T-helper 2 cell (primary cell): ENCODE data around the gene PMS1.
"Not testable (repeated sequence)": the region's sequence is repeated elsewhere in the genome, so short reads cannot be mapped to it uniquely, and the experiment has no call there.

Experiments used
- DNase-seq, 5 experiments: peaks; one replicate each; pipeline versions ENCODE4 v3.0.0 to v3.0.0-alpha.2; 2012 to 2022

The PMS1 gene

DNA sequence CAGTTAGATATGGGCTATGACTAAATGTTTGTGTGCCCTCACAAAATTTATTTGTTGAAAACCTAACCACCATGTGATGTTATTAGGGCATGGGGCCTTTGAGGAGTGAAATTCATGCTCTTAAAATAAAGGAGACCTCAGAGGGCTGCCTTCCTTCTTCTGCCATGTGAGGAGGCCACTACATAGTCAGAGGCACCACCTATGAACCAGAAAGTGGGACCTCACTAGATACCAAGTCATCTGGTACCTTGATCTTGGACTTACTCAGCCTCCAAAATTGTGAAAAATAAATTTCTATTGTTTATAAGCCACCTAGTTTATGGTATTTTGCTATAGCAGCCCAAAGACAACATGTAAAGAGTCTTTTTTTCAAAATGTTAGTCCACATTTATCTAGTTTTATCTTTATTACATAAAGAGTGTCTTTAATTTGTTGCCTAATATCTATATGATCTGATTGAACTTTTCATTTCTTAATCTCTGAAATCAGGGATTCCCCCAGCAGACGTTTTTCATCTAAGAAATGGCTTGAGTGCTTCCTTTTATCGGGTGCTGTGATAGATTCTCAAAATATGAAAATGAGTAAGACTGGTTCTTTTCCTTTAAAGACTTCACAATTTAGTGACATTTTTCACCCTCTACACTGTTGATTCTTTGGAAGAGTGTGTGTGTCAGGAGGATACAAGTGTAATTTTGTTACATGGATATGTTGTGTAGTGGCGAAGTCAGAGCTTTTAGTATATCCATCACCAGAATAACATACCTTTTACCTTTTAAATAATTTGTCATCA lies 34.2 kb downstream of the PMS1 start:
- DNase-seq: peak in 1 of 5 experiments; percentile 11

GRCh38 chr2:189819297-189819704 lies 35.1 kb downstream of the PMS1 start:
- DNase-seq: no peak

DNA sequence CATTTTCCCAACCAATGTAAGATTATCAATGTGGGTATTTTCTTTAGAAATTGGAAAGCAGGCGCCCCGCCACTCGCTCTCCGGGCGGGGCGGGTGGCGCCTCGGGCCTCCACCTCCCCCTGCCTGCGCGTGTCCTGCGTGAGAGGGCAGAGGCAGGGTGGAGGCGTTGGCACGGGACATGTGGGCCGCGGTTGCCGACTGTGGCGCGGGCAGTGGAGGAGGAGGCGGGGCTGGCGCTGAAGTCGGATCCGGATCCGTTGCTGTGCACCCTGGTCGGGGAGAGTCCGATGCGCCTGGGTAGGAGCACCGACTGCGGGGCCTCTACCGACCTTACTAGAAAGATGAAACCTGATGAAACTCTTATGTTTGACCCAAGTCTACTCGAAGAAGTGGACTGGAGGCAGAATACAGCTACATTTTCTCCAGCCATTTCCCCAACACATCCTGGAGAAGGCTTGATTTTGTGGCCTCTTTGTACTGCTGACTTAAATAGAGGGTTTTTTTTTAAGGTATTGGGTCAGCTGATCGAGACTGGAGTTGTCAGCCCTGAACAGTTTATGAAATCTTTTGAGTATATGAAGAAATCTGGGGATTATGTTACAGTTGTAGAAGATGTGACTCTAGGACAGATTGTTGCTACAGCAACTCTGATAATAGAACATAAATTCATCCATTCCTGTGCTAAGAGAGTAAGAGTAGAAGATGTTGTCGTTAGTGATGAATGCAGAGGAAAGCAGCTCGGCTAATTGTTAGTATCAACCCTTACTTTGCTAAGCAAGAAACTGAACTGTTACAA lies 37.9 kb downstream of the PMS1 start:
- no peak for DNase-seq

GRCh38 chr2:189824694-189825396 lies 40.6 kb downstream of the PMS1 start:
- no peak for DNase-seq

DNA sequence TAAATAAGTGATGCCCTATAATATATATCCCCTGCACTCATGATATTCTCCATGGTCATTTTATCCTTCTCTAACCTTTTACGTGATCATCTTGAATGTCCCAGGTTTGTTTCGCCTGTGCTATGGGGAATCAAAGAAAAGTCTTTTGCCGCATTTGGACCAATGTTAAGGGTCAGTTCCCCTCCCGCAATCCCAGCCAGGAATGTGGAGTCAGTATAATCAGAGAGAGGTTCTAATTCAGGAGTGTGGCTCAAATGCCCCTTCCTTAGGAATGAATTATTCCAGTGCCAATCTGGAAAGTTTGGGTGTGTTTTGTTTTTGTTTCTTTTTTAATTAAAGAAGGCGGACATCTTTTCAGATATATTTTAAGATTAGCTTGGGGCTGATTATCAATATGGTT lies 41.8 kb downstream of the PMS1 start:
- DNase-seq: no peak

DNA sequence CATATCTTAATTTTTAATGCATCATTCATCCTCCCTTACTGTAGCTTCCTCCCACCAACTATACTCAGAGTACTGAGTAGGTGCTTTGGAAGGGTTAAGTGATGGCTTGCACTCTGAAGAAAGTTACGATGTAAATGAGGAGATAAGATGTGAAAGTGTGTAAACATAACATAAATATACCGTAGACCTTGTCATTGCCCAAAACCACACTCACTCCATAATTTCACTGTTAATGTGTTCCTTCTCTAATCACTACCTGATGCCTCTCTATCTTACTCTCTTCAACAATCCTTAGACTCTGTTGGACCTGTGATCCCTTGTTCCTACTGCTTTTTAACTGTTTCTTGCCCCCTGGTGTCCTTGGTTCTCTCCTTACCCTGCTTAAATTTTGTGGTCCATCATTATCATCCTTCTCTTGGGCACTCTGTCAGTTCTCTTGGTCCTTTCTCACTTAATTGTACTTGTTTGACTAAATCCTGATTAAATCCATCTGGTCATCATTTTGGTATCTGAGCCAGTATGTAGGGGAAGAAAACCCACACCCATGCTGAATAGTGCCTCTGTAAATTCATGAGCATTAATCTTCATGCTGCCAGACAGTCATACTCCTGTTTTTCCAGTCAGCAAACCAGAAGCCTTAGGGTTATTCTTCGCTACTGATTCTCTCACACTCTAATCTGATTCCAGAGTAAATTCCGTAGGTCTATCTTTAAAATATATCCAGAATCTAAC lies 45.0 kb downstream of the PMS1 start:
- DNase-seq: no peak

- DNase-seq: no peak
Measured at GRCh38 chr2:189830510-189830909, 46.3 kb downstream of the PMS1 start.

- DNase-seq: no peak
Measured at GRCh38 chr2:189834059-189834458, 49.8 kb downstream of the PMS1 start.

- not testable (repeated sequence) for DNase-seq
Measured at GRCh38 chr2:189834642-189835041, 50.4 kb downstream of the PMS1 start.

GRCh38 chr2:189835855-189836558 lies 51.8 kb downstream of the PMS1 start:
- DNase-seq: no peak

GRCh38 chr2:189836644-189837043 lies 52.4 kb downstream of the PMS1 start:
- DNase-seq: no peak

DNA sequence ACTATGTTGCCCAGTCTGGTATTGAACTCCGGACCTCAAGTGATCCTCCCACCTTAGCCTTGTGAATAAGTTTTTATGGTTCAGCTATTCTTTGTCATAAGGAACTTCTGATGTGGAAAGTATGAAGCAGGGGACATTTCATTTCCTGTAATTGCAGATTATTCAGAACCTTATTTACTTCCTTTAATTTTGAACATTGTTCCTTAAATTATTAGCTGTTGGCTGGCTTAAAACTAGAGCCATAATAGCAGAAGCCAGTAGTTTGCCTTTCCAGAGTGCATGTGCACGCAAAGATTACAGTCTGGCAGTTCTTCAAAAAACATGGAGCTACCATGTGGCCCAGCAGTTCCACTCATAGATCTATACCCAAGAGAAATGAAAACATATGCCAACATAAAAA lies 53.1 kb downstream of the PMS1 start:
- DNase-seq: no peak

DNA sequence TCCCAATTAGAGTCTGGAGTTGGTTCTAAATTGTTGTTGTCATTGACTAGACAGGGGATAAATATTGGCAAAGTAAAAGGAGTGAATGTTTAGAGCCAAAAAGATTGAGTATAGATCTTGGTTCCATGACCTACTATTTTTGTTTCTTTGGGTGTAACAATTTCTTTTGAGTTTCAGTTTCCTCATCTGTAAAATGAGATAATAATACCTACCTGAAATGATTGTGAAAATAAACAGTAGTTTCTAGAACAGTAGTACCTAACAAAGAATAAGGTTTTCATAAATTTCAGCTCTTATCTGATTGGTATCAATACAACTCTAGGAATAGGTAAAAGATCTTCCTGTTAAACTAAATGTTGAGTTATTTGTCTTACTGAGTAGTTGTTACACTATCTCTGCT lies 56.8 kb downstream of the PMS1 start:
- DNase-seq: no peak

GRCh38 chr2:189848276-189848675 lies 64.0 kb downstream of the PMS1 start:
- no peak for DNase-seq

DNA sequence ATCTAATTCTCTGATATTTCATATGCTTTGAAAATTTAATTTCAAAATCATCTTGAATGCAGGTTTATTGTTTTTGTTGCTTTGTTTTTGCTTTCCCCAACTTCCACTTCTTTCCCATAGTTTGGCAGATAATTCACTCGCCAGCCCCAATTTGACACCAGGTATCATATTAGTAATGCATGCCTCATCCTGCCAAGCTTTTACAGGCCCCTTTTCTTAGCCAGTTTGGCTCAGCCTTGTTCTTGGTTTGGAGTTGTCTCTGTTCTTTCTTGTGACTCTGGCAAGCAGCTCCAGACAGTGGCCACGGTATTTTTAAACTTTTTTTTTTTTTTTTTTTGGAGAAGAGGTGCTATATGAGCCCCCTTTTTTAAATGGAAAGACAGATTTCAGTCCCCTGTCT lies 65.3 kb downstream of the PMS1 start:
- no peak for DNase-seq

DNA sequence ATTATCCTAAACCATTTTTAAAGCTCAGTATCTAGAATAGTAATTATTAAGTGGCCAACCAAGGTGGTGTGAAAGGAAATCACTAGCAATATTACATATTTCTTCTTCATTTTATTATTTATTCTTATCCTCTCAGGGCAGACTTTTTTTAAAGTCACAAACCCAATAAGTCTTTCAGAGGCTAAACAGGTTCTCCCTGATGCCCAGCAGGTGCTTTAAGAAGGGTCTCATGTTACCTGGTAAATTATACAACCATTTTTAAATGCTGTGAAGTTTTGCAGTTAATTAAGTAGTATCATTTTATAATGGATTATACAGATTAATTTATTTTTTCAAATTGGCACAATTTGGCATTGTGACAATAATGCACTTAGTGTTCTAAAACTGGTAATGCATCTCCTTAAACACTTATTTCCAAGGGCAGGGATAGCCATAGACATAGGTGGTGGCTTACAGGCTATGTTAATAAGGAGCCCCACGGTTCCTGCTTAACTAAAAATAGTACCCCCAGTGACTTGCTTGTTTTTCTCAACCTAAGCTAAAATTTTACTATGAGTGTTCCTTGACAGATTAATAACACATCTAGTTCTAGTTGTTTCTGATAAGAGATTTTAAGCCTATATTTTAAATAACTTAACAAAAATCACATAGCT lies 67.0 kb downstream of the PMS1 start:
- DNase-seq: no peak

- no peak for DNase-seq
Measured at GRCh38 chr2:189854187-189854586, 69.9 kb downstream of the PMS1 start.

DNA sequence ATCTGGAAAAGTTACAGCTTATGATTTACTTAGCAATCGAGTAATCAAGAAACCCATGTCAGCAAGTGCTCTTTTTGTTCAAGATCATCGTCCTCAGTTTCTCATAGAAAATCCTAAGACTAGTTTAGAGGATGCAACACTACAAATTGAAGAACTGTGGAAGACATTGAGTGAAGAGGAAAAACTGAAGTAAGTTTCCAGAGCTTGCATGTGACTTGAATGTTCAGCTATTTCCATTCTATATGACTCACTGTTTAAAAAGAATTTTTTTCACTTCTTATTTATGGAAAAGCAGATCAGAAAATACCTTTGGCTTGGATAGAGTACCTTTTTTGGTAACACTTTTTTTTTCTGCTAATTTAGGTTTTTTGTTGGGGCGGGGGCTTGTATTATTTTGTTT lies 70.7 kb downstream of the PMS1 start:
- DNase-seq: no peak

GRCh38 chr2:189858291-189858690 lies 74.0 kb downstream of the PMS1 start:
- DNase-seq: no peak

- no peak for DNase-seq
Measured at GRCh38 chr2:189860161-189860560, 75.9 kb downstream of the PMS1 start.

GRCh38 chr2:189862751-189863150 lies 78.5 kb downstream of the PMS1 start:
- no peak for DNase-seq

- no peak for DNase-seq
Measured at GRCh38 chr2:189865826-189866225, 81.6 kb downstream of the PMS1 start.
